ENCODE data around the gene PROZ. TPM values are rescaled to one million over a fixed set of nuclear protein-coding genes. Genes with fewer than 3 reads are reported as not detected.

The PROZ gene
- total RNA-seq, 1 donor from 2014 or later, result not detected

Other genes starting within 250 kb of the PROZ start
- gene MCF2L, start 189.4 kb upstream of the PROZ start, total RNA-seq, result 31.2 and 34.4 TPM in 2 replicates
- gene F7, start 52.9 kb upstream of the PROZ start, total RNA-seq, result not detected in 2 replicates
- gene F10, start 35.8 kb upstream of the PROZ start, total RNA-seq, result 0.42 and 1.3 TPM in 2 replicates
- gene PCID2, start 50.0 kb downstream of the PROZ start, total RNA-seq, result 53.3 and 63.2 TPM in 2 replicates
- 108 and 130 TPM in 2 replicates for gene CUL4A, start 51.0 kb downstream of the PROZ start, total RNA-seq
- gene LAMP1, start 138.6 kb downstream of the PROZ start, total RNA-seq, result 211 and 223 TPM in 2 replicates
- not detected in 2 replicates for gene GRTP1, start 205.5 kb downstream of the PROZ start, total RNA-seq

Measured in myocyte (in vitro differentiated cells).